ENCODE results near the gene ICOS.
"Not testable (repeated sequence)": the region's sequence is repeated elsewhere in the genome, so short reads cannot be mapped to it uniquely, and the experiment has no call there.

ICOS gene

DNA sequence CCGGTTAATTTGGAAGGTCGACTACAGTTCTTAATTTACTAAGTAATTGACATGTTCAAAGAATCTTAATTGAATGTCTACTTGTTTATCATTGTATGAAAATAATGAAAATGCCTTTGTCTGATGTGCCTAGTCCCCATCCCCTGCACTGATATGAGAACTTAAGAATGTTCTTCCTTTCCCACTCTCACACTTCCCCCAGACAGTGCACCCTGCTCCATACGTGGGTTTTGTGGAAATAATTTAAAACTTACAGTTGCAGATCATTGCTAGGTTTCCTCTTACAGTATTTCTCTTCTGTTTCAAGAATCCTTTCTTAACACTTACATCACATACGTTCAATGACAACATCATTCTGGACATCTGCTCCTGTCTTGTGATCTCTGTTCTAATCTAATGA, 3.5 kb downstream of the ICOS start:
- H3K4me1 ChIP-seq (ENCODE audit: low read length) = no peaks in the 10 kb centered on the region
- H2AFZ ChIP-seq (ENCODE audit: low read length) = no peak overlapping the region
- H3K79me2 ChIP-seq (ENCODE audit: low read length) = no peaks in the 10 kb centered on the region
- H3F3A ChIP-seq (ENCODE audit: insufficient read depth, low read length) = no peaks in the 10 kb centered on the region
- no peaks in the 10 kb centered on the region for H4K20me1 ChIP-seq (ENCODE audit: insufficient read depth, low read length)
- no peaks in the 10 kb centered on the region for H3K9me2 ChIP-seq (replicated peaks; ENCODE audit: insufficient read depth, low read length)
- H3K36me3 ChIP-seq (replicated peaks; ENCODE audit: insufficient read depth, low read length) = no peaks in the 10 kb centered on the region
- no peak overlapping the region for H3K9ac ChIP-seq (ENCODE audit: low read length)
- TF ChIP-seq EZH2 (optimal IDR thresholded peaks at IDR 0.05; ENCODE audit: low read depth, low read length) (no peak), EZH2phosphoT487 (IDR thresholded peaks at IDR 0.05; ENCODE audit: low read length) (no peak)
- TF ChIP-seq, protein P1, sequence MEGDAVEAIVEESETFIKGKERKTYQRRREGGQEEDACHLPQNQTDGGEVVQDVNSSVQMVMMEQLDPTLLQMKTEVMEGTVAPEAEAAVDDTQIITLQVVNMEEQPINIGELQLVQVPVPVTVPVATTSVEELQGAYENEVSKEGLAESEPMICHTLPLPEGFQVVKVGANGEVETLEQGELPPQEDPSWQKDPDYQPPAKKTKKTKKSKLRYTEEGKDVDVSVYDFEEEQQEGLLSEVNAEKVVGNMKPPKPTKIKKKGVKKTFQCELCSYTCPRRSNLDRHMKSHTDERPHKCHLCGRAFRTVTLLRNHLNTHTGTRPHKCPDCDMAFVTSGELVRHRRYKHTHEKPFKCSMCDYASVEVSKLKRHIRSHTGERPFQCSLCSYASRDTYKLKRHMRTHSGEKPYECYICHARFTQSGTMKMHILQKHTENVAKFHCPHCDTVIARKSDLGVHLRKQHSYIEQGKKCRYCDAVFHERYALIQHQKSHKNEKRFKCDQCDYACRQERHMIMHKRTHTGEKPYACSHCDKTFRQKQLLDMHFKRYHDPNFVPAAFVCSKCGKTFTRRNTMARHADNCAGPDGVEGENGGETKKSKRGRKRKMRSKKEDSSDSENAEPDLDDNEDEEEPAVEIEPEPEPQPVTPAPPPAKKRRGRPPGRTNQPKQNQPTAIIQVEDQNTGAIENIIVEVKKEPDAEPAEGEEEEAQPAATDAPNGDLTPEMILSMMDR (IDR thresholded peaks at IDR 0.05; ENCODE audit: low read length) = no peak
- H3K9me3 ChIP-seq (replicated peaks; ENCODE audit: insufficient read depth, low read length) = no peaks in the 10 kb centered on the region
- no peak overlapping the region for H3K4me3 ChIP-seq (ENCODE audit: low read length)
- no peak overlapping the region for H3K4me2 ChIP-seq (ENCODE audit: low read depth, low read length)
- no peak overlapping the region for H3K27ac ChIP-seq (ENCODE audit: low read length)
- no peaks in the 10 kb centered on the region for H3K27me3 ChIP-seq (replicated peaks; ENCODE audit: insufficient read depth, low read length)
- no peak for DNase-seq

DNA sequence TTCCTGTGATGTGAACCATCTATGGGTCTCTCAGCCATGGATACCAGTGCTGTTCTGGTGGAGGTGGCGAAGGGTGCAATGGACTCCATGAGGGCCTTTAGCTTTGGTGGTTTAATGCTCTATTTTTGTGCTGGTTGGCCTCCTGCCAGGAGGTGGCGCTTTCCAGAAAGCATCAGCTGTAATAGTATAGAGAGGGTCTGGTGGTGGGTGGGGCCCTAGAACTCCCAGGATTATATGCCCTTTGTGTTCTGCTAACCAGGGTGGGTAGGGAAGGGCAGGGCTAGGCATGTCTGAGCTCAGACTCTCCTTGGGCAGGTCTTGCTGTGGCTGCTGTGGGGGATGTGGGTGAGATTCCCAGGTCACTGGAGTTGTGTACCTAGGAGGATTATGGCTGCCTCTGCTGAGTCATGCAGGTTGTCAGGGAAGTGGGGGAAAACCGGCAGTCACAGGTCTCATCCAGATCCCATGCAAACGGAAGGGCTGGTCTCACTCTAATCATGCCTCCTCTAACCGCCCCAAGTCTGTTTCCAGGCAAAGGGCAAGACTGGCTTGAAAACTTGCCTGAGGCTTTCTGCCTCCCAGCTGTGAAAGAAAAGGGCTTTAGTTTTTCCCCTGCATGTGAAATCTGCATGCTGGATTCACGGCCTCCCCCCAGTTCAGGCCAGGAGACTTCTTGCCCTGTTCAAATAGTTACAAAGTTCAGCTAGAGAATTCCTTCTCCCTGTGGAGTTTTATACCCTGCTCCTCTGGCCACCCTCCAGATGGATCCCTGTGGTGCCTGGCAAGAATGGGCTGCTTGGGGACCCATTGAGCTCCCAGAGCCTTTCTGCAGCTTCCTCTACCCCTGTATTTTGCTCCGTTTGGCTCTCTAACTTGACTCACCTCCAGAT, 7.2 kb downstream of the ICOS start:
- H3K4me1 ChIP-seq (ENCODE audit: low read length); H2AFZ ChIP-seq (ENCODE audit: low read length); H3K36me3 ChIP-seq (replicated peaks; ENCODE audit: insufficient read depth, low read length); H3K4me3 ChIP-seq (ENCODE audit: low read length); H3K27ac ChIP-seq (ENCODE audit: low read length); H3K79me2 ChIP-seq (ENCODE audit: low read length); H3K9ac ChIP-seq (ENCODE audit: low read length); DNase-seq; H3F3A ChIP-seq (ENCODE audit: insufficient read depth, low read length); H3K27me3 ChIP-seq (replicated peaks; ENCODE audit: insufficient read depth, low read length); H4K20me1 ChIP-seq (ENCODE audit: insufficient read depth, low read length); H3K4me2 ChIP-seq (ENCODE audit: low read depth, low read length); H3K9me2 ChIP-seq (replicated peaks; ENCODE audit: insufficient read depth, low read length); H3K9me3 ChIP-seq (replicated peaks; ENCODE audit: insufficient read depth, low read length): not testable (repeated sequence)
- TF ChIP-seq, protein P1 (IDR thresholded peaks at IDR 0.05; ENCODE audit: low read length) = 0 out of 2 replicates have a peak, but pooled peaks have one; percentile 11

DNA sequence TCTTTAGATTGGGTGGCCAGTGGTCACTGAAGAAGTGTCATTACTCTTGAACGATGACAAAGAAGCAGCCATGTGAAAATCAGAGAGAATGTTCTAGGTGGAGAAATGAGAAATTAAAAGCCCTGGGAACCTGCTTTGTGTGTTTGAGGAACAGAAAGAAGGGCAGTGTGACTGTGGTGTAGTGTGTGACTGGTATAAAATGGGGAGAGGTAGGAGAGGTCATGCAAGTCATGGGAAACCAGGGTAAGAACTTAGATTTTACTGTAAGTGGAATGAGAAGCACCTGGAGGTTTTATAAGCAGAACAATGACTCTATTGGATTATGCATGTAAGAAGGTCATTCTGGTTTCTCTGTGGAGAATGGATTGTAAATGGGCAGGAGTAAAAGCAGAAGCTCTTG, 12.2 kb downstream of the ICOS start:
- Histone ChIP-seq H3K79me2 (ENCODE audit: low read length) (no peaks in the 10 kb centered on the region), H3K9ac (ENCODE audit: low read length) (no peak overlapping the region), H3K4me2 (ENCODE audit: low read depth, low read length) (no peak overlapping the region), H3K4me3 (ENCODE audit: low read length) (no peak overlapping the region), H3K27me3 (replicated peaks; ENCODE audit: insufficient read depth, low read length) (no peaks in the 10 kb centered on the region), H3K9me3 (replicated peaks; ENCODE audit: insufficient read depth, low read length) (no peaks in the 10 kb centered on the region), H3K4me1 (ENCODE audit: low read length) (peaks cover 9% of the 10 kb centered on the region; the same call in 1 of the 2 replicates), H2AFZ (ENCODE audit: low read length) (no peak overlapping the region), H4K20me1 (ENCODE audit: insufficient read depth, low read length) (no peaks in the 10 kb centered on the region), H3K36me3 (replicated peaks; ENCODE audit: insufficient read depth, low read length) (no peaks in the 10 kb centered on the region), H3K27ac (ENCODE audit: low read length) (no peak overlapping the region), H3K9me2 (replicated peaks; ENCODE audit: insufficient read depth, low read length) (no peaks in the 10 kb centered on the region), H3F3A (ENCODE audit: insufficient read depth, low read length) (0 out of 2 replicates have a peak, but pooled peaks cover 6% of the 10 kb centered on the region)
- no peak for DNase-seq
- TF ChIP-seq EZH2phosphoT487 (IDR thresholded peaks at IDR 0.05; ENCODE audit: low read length) = no peak
- TF ChIP-seq, protein P1 (IDR thresholded peaks at IDR 0.05; ENCODE audit: low read length) = no peak
- TF ChIP-seq EZH2 (optimal IDR thresholded peaks at IDR 0.05; ENCODE audit: low read depth, low read length) = no peak

Data from MM.1S (cell line).